GM12801 (cell line): ENCODE data around the gene CDHR4.

Experiments used
- TF ChIP-seq, protein P1 (sequence below): IDR thresholded peaks from one replicate; pipeline ENCODE4 v1.5.1; 2011; ENCODE audit warnings: control low read depth; ENCODE audit not compliant: insufficient read length; ENCODE audit errors: extremely low read depth

Gene CDHR4

DNA sequence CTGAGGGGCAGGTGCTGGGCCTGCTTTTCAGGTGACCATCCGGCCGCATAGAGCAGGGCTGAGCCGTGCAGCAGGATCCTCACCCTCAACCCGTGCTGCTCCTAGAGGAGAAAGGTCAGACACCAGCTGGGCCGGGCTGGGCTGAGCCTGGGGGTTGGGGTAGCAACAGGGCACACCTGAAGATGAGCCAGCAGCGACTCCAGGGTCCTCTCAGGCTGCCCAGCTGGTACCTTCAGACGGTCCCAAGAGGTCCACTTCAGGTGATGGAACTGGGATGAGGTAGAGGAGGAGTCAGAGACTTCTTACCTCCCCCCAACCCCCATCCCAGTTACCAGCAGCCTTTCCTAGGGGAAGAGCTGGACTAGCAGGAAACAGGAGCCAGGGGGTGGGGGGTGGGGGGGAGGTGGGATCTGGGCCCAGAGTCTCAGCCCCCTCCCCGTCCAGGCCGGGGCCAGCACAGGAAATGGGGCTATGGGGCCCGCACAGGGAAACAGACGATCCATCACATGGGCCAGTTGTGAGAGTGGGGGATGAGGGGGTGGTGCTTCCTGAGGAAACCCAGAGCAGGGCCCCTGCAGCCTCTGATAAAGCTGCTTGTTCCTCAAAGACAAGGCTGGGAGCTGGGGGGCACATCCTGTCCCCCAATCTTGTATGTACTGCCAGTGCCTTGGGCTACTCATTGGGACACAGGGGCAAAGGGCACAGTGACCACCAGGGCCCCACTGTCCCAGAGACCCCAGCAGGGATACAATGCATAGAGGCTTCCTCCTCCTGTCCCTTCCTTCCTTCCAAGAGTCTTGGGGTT lies 6.4 kb upstream of the CDHR4 start:
- TF ChIP-seq, protein P1, sequence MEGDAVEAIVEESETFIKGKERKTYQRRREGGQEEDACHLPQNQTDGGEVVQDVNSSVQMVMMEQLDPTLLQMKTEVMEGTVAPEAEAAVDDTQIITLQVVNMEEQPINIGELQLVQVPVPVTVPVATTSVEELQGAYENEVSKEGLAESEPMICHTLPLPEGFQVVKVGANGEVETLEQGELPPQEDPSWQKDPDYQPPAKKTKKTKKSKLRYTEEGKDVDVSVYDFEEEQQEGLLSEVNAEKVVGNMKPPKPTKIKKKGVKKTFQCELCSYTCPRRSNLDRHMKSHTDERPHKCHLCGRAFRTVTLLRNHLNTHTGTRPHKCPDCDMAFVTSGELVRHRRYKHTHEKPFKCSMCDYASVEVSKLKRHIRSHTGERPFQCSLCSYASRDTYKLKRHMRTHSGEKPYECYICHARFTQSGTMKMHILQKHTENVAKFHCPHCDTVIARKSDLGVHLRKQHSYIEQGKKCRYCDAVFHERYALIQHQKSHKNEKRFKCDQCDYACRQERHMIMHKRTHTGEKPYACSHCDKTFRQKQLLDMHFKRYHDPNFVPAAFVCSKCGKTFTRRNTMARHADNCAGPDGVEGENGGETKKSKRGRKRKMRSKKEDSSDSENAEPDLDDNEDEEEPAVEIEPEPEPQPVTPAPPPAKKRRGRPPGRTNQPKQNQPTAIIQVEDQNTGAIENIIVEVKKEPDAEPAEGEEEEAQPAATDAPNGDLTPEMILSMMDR: no peak

DNA sequence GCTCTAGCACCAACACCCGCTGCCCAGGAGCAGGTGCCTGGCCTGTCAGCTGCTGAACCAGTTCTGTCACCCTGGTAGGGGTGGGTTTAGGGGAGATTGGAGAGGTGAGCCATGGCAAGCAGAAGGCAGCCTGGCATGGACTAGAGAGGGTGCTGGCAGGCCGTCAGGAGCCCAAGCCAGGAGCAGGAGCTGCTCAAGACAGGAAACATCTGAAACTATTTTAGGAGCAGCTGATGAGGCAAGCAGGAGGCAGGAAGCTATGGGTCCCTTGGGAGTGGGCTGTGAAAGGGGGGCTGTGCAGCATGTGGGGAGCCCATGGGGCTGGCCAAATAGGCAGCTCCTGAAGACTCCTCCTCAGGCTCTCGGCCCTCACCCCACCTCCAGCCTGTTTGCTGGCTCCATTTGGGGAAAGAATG lies 5.7 kb upstream of the CDHR4 start:
- TF ChIP-seq, protein P1: no peak

DNA sequence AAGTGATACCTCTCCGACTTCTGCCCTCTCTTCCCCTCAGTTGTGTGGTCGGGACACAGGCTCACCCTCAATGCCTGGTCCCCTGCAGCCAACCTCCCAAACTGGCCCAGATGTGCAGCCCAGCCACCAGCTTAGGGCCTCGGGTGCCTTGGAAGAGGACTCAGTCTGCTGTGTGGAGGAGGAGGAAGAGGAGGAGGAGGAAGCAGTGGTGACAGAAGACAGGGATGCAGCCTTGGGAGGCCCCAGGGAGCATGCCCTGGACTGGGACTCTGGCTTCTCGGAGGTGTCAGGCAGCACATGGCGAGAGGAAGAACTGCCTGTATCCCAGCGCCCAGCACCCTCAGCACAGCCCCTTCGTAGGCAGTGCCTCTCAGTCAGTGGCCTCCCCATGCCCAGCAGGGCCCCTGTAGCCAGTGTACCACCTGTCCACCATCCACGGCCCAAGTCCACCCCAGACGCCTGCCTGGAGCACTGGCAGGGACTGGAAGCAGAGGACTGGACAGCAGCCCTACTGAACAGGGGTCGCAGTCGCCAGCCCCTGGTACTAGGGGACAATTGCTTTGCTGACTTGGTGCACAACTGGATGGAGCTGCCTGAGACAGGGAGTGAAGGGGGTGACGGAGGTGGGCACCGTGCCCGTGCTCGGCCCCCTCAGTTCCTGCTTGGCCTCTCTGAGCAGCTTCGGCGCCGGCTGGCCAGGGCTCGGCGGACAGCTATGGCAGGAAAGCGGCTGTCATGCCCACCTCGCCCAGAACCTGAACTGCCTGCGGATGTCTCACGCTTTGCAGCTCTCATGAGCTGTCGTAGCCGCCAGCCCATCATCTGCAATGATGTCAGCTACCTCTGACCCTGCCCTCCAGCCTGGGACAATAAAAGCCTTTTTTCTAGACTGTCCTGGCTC lies 4.7 kb upstream of the CDHR4 start:
- TF ChIP-seq, protein P1: no peak

DNA sequence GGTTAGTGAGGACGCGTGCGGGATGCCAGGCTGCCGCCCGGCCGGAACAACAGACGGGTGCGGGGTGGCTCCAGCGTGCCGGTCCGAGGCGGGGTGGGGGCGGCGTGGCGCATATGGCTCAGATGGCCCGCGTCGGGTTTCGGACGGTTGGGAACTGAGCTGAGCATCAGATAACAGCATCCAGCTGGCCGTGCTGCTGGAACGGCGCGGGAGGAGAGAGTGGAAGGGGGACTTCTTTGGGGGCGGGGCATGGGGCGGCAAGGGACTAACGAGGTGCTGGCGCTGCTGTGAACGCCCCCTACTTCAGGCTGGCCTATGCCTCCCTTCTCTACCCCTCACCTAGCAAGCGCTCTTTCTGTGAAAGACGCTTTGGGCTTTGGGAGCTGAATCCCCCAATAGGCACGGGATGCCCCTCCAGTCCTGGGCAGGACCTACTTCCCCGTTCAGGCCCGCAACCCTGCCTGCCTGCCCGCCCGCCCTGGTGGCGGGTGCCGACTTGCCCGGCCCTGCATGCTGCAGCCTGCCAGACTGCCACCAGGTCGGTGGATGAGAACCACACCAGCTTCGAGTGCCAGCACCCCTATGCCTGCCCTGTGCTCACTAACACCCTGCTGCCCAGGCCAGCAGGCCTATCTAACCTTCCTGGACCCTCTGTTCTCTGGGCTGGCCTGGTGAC lies 3.9 kb upstream of the CDHR4 start:
- TF ChIP-seq, protein P1: no peak

DNA sequence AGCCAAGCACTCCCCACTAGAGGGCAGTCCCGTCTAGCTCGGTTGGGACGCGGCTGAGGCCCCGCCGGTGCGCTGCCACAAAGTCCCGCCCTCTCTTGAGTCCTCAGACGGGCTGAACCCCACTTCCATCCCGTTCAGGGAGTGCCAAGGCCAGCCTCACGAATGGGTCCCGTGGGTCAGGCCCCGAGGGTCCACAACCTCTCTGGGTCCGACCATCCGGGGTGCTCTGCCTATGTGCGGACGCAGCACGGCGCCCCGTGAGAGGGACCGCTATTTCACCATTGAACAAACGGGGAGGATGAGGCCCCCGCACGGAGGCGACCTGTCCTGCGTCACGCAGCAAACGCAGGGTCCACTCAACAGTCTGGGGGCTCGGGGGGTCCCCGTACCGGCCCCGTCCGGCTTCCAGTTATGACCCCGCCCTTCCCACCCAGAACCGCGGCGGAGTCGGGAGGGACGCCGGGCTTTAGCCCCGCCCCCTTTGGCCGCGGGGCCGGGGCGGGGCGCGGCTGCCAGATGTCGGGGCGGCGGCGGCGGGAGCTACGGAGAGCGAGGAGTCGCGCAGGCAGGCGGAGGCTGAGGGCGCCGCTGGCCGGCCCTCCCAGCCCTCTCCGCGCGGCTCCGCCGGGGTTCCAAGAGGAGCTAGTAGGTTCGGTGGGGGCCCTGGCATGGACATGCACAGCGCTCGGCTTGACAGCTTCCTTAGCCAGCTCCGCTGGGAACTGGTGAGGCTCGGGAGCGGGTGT lies 3.2 kb upstream of the CDHR4 start, which contains the start of gene INKA1:
TSS of gene INKA1 (plus strand) at position 543 of the 746 bp plus-strand sequence. CDS start at position 675, 132 bp downstream.
- TF ChIP-seq, protein P1: no peak

DNA sequence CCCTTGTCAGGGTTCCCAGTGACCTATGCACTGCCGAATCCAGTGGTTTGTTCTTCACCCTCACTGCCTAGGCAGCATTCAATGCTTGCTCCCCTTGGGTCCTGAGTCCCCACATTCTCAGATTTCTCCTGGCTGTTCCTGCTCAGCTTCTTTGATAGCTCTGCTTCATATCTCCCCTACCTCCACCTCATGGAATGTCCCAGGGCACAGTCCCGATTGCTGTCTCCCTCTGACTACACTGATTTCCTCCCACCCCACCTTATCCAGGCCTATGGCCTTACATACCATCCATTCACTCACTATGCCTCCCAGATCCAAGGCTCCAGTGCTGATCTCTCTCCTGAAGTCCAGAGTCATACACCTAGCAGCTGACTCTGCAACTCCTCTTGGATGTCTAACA lies 1.5 kb upstream of the CDHR4 start:
- TF ChIP-seq, protein P1: no peak
